Measurements from ENCODE around the gene KRTAP10-1.
"Not testable (repeated sequence)": the region's sequence is repeated elsewhere in the genome, so short reads cannot be mapped to it uniquely, and the experiment has no call there.

The KRTAP10-1 gene

DNA sequence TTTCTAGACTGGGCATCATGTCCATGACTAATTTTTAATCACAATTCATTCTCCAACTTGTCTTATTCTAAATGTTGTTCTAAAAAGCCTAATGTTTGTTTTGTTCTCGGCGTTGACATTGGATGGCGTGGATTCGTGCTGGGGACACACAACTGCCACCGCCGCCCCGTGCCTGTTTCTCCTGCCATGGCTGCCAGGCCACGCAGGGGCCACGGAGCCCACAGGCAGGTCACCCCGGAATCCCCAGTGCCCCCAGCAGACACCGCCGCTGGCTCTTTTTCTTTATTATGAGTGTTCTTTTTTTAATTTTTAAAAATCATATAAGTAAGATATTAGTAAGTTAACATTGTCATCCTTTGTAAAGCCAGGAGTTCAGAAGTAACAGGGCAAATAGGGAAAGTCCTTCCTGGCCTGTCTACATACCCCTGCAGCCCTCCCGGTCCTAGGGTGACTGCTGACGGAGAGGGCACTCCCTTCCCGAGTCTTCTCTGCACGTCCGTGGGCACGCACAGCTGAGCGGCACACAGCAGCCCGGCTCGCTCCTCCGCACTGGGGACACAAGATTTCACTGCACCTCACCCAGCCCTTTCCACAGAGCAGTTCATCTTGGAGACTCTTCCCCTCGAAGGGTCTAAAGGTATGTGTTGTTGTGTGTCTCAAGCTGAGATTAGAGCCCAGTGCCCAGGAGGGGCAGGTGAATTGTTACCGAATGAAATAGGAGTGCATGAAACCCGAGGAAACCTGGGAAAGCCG is 32.1 kb downstream of the KRTAP10-1 start:
- H4K20me1 ChIP-seq, result no peaks in the 10 kb centered on the region
- H3K27ac ChIP-seq, result no peak overlapping the region
- no peaks in the 10 kb centered on the region for H3K27me3 ChIP-seq
- no peaks in the 10 kb centered on the region for H3K9me3 ChIP-seq
- peaks cover 61% of the 10 kb centered on the region for H3K4me1 ChIP-seq
- H3K4me2 ChIP-seq, result peak overlapping the region; percentile 35
- no peak overlapping the region for H3K4me3 ChIP-seq
- TF ChIP-seq Cebpa-rat (IDR thresholded peaks at IDR 0.05), result no peak
- peaks cover 10% of the 10 kb centered on the region; the same call in 1 of the 2 replicates for H3K36me3 ChIP-seq
- H3K9ac ChIP-seq, result no peak overlapping the region

DNA sequence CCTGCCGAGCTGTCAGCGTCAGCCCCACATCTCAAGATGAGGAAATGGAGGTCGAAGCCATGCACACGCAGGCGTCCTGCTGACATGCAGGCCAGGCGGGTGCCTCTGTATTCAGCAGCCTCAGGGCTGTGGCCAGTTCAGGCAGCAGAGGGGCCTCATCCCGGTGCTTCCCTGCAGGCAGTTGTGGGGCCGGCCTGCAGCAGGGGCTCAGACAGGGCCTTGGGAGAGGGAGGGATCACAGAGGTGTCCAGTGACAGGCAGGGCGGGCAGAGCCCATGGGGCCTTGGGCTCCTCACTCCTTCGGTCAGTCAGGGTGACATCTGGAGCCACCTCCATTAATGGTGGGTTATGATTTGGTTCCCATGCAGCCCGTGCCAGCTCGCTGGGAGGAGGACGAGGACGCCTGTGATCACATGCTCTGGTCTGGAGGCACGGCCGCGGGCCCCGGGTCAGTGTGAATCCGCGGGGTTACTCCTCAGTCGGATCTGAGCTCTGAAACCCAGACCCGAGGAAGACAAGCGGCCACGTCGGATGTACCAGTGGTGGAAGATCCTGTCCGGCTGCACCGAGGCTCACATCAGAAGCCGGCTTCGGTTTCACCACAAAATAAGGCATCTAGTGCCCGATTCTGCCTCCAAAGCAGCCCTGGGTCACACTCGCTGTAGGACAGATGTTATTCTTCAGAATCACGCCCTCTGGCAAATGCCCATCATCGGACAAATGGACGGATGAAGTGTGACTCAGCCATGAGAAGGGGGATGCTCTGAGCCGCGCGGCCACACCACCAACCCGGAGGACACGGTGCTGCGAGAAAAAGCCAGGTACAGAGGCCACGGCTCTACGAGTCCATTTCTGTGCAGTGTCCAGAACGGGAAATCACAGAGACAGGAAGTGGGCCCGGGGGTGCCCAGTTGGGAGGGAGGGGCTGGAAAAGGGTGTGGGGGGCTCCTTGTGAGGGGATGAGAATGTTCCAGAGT is 33.4 kb downstream of the KRTAP10-1 start:
- Histone ChIP-seq H3K36me3 (peaks cover 10% of the 10 kb centered on the region; the same call in 1 of the 2 replicates), H3K4me1 (peaks cover 73% of the 10 kb centered on the region), H3K27me3 (no peaks in the 10 kb centered on the region), H3K9ac (0 out of 2 replicates have a peak overlapping the region, but pooled peaks have one; percentile 2), H3K9me3 (no peaks in the 10 kb centered on the region), H3K4me3 (no peak overlapping the region), H3K4me2 (peak overlapping the region; percentile 35), H4K20me1 (no peaks in the 10 kb centered on the region), H3K27ac (no peak overlapping the region)
- no peak for TF ChIP-seq Cebpa-rat (IDR thresholded peaks at IDR 0.05)

DNA sequence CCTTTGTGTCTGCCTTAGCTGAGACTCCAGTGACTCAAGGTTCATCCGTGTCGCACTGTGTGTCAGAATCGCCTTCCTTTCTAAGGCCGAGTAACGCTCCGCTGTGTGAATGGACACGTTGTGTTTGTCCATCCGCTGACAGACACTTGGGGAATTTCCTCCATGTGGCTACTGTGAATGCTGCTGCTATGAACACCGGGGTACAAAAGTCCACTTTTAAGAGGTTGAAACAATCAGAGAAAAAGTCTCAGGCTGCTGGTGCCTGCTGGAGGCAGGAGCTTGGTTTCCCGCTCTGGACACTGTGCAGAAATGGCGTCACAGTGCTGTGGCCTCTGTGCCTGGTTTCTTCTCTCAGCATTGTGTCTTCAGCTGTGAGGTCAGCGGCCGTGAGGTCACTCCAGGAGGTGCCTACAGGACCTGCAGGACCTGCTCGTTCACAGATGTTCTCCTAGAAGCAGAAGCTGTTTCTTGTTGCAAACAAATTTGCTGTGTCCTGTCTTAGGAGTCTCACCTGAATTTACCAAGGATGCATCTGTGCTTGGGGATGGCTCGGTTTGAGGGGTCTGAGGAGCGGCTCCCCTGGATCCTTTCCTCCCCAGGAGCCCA is 34.2 kb downstream of the KRTAP10-1 start:
- no peaks in the 10 kb centered on the region for H3K27me3 ChIP-seq

DNA sequence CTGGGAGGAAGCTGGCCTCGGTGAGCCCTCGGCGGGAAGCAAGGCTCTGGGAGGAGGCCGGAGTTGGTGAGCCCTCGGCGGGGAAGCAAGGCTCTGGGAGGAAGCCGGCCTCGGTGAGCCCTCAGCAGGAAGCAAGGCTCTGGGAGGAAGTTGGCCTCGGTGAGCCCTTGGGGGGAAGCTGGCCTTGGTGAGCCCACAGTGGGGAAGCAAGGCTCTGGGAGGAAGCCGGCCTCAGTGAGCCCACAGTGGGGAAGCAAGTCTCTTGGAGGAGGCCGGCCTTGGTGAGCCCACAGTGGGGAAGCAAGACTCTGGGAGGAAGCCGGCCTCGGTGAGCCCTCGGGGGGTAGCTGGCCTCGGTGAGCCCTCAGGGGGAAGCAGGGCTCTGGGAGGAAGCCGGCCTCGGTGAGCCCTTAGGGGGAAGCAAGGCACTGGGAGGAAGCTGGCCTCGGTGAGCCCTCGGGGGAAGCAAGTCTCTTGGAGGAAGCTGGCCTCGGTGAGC is 36.0 kb downstream of the KRTAP10-1 start:
- peak overlapping the region; percentile 36; the same call in 1 of the 2 replicates for H3K4me3 ChIP-seq
- peaks cover 64% of the 10 kb centered on the region for H3K4me1 ChIP-seq
- H3K36me3 ChIP-seq, result peaks cover 9% of the 10 kb centered on the region; the same call in 1 of the 2 replicates
- peak overlapping the region; percentile 78 for H3K4me2 ChIP-seq
- H4K20me1 ChIP-seq, result no peaks in the 10 kb centered on the region
- peak overlapping the region; percentile 95 for H3K27ac ChIP-seq
- peak overlapping the region; percentile 78 for H3K9ac ChIP-seq
- no peaks in the 10 kb centered on the region for H3K27me3 ChIP-seq
- TF ChIP-seq Cebpa-rat (IDR thresholded peaks at IDR 0.05), result no peak
- H3K9me3 ChIP-seq, result no peaks in the 10 kb centered on the region

More for the DNA sequence above, 34.2 kb downstream of the KRTAP10-1 start:
- Histone ChIP-seq H3K4me1 (peaks cover 78% of the 10 kb centered on the region), H3K9me3 (no peaks in the 10 kb centered on the region), H3K4me2 (no peak overlapping the region), H3K4me3 (no peak overlapping the region), H3K27ac (no peak overlapping the region), H4K20me1 (no peaks in the 10 kb centered on the region), H3K36me3 (peaks cover 10% of the 10 kb centered on the region; the same call in 1 of the 2 replicates), H3K9ac (0 out of 2 replicates have a peak overlapping the region, but pooled peaks have one; percentile 2)
- TF ChIP-seq Cebpa-rat (IDR thresholded peaks at IDR 0.05), result no peak

DNA sequence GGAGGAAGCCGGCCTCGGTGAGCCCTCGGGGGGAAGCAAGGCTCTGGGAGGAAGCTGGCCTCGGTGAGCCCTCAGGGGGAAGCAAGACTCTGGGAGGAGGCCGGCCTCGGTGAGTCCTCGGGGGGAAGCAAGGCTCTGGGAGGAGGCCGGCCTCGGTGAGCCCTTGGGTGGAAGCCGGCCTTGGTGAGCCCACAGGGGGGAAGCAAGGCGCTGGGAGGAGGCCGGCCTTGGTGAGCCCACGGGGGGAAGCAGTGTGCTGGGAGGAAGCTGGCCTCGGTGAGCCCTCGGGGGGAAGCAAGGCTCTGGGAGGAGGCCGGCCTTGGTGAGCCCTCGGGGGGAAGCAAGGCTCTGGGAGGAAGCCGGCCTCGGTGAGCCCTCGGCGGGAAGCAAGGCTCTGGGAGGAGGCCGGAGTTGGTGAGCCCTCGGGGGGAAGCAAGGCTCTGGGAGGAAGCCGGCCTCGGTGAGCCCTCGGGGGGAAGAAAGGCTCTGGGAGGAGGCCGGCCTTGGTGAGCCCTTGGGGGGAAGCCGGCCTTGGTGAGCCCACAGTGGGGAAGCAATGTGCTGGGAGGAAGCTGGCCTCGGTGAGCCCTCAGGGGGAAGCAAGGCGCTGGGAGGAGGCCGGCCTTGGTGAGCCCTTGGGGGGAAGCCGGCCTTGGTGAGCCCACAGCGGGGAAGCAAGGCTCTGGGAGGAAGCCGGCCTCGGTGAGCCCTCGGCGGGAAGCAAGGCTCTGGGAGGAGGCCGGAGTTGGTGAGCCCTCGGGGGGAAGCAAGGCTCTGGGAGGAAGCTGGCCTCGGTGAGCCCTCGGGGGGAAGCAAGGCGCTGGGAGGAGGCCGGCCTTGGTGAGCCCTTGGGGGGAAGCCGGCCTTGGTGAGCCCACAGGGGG is 36.7 kb downstream of the KRTAP10-1 start:
- H3K27me3 ChIP-seq, H4K20me1 ChIP-seq, H3K9me3 ChIP-seq, H3K36me3 ChIP-seq: not testable (repeated sequence)
- Histone ChIP-seq H3K9ac (peak overlapping the region; percentile 78), H3K4me1 (peaks cover 71% of the 10 kb centered on the region), H3K27ac (peak overlapping the region; percentile 95), H3K4me2 (peak overlapping the region; percentile 78), H3K4me3 (peak overlapping the region; percentile 36; the same call in 1 of the 2 replicates)

DNA sequence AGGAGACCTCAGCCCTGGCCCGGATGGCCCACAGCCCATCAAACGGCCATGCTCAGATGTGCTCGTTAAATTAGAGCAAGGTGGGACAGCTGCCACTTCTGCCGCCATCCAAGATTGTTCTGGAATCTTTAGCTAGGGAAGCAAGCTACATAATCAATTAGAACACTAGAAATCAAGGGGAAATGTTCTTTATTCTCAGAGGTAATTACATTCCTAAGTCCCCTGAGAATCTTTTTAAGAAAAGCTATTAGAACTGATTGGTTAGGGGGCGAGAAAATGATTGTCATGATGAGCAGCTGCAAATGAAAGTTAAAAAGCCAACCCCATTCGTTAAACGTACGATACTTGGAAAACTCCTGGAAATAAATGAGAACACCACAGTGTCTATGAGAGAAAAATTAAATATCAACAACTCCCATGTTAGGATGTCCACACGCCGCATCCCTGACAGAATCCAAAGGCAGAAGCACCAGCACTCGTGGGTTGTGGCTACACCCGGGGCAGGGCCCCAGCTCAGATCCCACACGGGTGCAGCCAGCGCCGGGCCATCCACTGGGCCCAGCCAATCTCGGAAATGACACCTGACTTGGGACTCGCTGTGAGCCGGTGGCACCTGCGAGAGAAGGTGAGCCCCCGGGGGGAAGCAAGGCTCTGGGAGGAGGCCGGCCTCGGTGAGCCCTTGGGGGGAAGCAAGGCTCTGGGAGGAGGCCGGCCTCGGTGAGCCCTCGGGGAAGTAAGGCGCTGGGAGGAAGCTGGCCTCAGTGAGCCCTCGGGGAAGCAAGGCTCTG is 37.6 kb downstream of the KRTAP10-1 start:
- Histone ChIP-seq H3K36me3 (no peaks in the 10 kb centered on the region), H3K27ac (peak overlapping the region; percentile 95), H3K4me2 (peak overlapping the region; percentile 78), H3K27me3 (no peaks in the 10 kb centered on the region), H4K20me1 (no peaks in the 10 kb centered on the region), H3K9ac (peak overlapping the region; percentile 78; the same call in 1 of the 2 replicates), H3K9me3 (no peaks in the 10 kb centered on the region), H3K4me3 (no peak overlapping the region), H3K4me1 (peaks cover 75% of the 10 kb centered on the region)
- TF ChIP-seq Cebpa-rat (IDR thresholded peaks at IDR 0.05), result no peak

DNA sequence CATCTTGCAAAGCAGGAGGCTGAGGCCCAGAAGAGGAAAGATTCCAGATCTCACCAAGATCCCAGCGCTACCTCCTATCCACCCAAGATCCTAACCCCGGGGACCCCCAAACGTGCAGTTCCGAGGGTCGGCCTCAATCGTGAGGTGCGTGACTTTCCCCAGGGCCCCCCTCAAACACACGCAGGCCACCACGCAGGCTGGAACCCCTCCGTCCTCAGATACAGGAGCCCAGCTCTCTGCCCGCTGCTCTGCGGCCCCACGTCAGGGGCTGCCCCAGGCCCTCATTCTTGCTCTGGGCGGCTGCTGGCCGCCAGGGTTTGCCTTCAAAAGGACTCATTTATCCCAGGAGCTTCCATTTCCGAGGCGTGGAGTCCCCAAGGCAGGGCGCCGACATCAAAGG is 39.9 kb downstream of the KRTAP10-1 start:
- no peak overlapping the region for H3K4me3 ChIP-seq
- TF ChIP-seq Cebpa-rat (IDR thresholded peaks at IDR 0.05), result no peak
- H4K20me1 ChIP-seq, result no peaks in the 10 kb centered on the region
- H3K9me3 ChIP-seq, result no peaks in the 10 kb centered on the region
- peaks cover 3% of the 10 kb centered on the region; the same call in 1 of the 2 replicates for H3K36me3 ChIP-seq
- no peak overlapping the region for H3K9ac ChIP-seq
- H3K4me2 ChIP-seq, result no peak overlapping the region
- H3K27me3 ChIP-seq, result no peaks in the 10 kb centered on the region
- no peak overlapping the region for H3K27ac ChIP-seq
- H3K4me1 ChIP-seq, result peaks cover 76% of the 10 kb centered on the region

DNA sequence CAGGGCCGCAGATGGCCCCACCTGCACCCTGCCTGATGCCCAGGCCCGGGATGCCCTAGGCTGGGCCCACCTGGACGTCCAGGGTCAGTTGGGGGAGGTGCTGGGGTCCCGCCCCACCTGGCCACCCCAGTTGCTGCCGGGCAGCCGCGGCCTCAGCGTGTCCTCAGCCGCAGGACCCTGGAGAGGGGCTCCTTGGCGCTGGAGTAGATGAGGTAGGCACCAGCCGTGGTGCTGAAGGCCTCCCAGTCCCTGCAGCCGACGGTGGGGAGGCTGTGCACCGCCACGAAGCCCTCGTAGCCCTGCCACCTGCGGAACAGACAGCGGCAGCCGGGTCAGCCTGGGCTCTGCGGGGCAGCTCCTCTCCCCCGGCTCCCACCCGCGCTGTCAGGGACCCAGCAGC is 40.4 kb downstream of the KRTAP10-1 start:
- H3K4me3 ChIP-seq, result no peak overlapping the region
- H3K27ac ChIP-seq, result no peak overlapping the region
- no peak overlapping the region for H3K4me2 ChIP-seq
- H3K4me1 ChIP-seq, result peaks cover 76% of the 10 kb centered on the region
- H4K20me1 ChIP-seq, result no peaks in the 10 kb centered on the region
- no peak for TF ChIP-seq Cebpa-rat (IDR thresholded peaks at IDR 0.05)
- peaks cover under 1% of the 10 kb centered on the region; the same call in 1 of the 2 replicates for H3K9me3 ChIP-seq
- no peak overlapping the region for H3K9ac ChIP-seq
- peaks cover 8% of the 10 kb centered on the region for H3K36me3 ChIP-seq
- no peaks in the 10 kb centered on the region for H3K27me3 ChIP-seq

All from BLaER1 (cell line).